GM18909 (cell line): ENCODE results near the gene IGF1.
"Not testable (repeated sequence)": the region's sequence is repeated elsewhere in the genome, so short reads cannot be mapped to it uniquely, and the experiment has no call there.

ENCODE experiments used
- ATAC-seq: cut with Tn5 transposase; IDR thresholded peaks from one replicate; pipeline ENCODE4 v1.9.1; 2021; ENCODE audit warnings: mild to moderate bottlenecking; ENCODE audit not compliant: unreplicated experiment, poor library complexity

IGF1 gene

GRCh38 chr12:102399653-102400052, 80.7 kb downstream of the IGF1 start:
- no peak for ATAC-seq

GRCh38 chr12:102396276-102396675, 84.1 kb downstream of the IGF1 start:
- no peak for ATAC-seq

DNA sequence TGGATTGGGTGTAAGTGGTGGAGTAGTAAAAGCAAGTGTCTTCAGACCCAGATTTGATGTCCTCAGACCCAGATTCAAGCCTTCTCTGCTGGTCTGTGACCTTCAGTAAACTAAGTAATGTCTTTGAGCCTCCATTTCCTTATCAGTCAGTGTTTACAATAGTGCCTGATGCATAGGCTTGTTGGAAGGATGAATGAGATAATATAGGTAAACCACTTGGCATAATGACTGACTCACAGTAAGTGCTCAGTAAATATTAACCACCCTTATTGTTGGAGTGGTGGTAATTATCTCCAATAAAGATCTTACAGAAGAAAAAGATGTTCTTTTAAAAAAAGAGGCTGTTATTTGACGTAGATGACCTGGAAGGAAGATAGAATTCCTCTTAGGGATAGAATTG, 86.2 kb downstream of the IGF1 start:
- ATAC-seq: no peak

DNA sequence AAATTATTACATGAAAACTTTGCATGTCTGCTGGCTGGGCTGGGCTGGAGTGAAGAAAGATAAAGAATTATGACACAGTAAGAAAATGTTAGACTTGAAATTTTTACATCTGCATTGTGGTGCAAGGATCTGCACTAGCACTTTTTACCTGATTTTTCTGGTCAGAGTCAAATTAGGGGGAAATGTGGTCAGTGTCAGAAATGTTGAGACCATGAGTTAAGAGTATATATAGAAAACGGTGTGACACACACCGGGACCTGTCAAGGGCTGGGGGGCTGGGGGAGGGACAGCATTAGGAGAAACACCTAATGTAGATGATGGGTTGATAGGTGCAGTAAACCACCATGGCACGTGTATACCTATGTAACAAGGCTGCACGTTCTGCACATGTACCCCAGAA, 90.3 kb downstream of the IGF1 start:
- ATAC-seq: no peak

GRCh38 chr12:102388469-102388868, 91.9 kb downstream of the IGF1 start:
- ATAC-seq: no peak

DNA sequence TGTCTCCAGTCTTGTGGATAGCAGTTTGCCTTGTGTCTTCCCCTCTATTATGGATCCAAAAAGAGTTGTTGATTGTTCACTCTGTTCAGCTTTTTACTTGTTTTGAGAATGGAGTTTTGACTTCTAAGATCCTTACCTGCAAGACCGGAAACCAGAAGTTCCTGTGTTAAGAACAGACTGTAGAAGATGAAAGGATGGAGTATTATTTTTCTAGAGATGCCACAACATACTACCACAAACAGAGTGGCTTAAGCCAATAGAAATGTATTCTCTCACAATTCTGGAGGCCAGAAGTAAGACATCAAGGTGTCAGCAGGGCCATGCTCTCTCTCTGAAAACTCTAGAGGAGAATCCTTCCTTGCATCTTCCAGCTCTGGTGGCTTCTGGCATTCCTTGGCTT, 95.0 kb downstream of the IGF1 start:
- no peak for ATAC-seq

- no peak for ATAC-seq
Observed at GRCh38 chr12:102379346-102380162, 100.8 kb downstream of the IGF1 start.

- ATAC-seq: no peak
Observed at GRCh38 chr12:102376781-102377180, 103.6 kb downstream of the IGF1 start.

GRCh38 chr12:102376181-102376747, 104.1 kb downstream of the IGF1 start:
- ATAC-seq: no peak

GRCh38 chr12:102374190-102374589, 106.2 kb downstream of the IGF1 start:
- no peak for ATAC-seq

DNA sequence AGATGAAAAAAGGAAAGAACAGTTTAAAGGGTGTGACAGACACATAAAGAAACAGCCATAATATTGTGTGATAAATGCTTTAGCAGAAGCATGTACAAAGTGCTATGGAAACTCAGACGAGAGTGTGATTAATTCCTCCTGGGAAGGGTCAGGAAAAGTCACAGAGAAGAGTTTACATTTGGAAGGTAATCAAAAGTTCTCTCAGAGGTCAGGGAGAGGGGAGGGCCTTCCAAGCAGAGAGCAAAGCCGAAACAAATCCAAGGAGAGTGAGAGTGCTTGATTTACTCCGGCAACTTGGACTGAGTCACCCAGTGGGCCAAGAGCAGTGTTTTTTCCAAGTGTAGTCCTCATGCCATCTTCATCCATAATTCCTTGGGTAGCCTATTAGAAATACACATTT, 108.3 kb downstream of the IGF1 start:
- no peak for ATAC-seq

- no peak for ATAC-seq
Observed at GRCh38 chr12:102371165-102371564, 109.2 kb downstream of the IGF1 start.

DNA sequence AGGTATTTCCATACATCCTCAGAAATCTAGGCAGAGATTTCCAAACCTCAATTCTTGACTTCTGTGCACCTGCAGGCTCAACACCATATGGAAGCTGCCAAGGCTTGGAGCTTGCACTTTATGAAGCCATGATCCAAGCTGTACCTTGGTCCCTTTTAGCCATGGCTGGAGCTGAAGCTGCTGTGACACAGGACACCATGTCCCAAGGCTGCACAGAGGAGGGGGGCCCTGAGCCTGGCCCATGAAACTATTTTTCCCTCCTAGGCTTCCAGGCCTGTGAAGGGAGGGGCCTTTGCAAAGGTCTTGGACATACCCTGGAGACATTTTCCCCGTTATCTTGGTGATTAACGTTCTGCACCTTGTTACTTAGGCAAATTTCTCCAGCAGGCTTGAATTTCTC, 110.5 kb downstream of the IGF1 start:
- no peak for ATAC-seq

- ATAC-seq: no peak
Observed at GRCh38 chr12:102365365-102365764, 115.0 kb downstream of the IGF1 start.

DNA sequence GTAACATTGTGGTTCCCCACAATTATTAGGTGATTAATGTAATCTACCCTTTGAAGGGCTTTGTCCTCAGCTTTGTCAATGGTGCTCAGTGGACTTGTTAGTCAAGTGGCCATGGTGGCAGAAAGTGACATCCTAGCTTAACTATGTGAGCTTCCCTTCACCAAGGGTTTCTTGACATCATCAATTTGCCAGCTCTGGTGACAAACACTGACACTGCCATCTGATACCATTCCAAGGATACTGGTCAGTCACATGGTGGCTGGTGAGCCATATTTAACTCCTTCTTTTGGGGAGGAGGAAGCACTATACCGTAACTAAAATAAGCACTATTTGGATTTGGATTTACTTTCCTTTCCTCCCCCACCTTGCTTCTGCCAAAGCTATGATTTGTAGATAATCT, 115.7 kb downstream of the IGF1 start:
- no peak for ATAC-seq

- no peak for ATAC-seq
Observed at GRCh38 chr12:102356690-102357089, 123.7 kb downstream of the IGF1 start.

DNA sequence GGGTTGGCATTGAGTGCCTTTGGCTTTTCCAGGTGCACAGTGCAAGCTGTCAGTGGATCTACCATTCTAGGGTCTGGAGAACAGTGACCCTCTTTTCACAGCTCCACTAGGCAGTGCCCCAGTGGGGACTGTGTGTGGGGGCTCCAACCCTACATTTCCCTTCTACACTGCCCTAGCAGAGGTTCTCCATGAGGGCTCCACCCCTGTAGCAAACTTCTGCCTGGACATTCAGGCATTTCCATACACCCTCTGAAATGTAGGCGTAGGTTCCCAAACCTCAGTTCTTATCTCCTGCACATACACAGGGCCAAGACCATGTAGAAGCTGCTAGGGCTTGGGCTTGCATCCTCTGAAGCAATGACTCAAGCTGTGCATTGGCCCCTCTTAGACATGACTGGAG, 126.1 kb downstream of the IGF1 start:
- not testable (repeated sequence) for ATAC-seq

DNA sequence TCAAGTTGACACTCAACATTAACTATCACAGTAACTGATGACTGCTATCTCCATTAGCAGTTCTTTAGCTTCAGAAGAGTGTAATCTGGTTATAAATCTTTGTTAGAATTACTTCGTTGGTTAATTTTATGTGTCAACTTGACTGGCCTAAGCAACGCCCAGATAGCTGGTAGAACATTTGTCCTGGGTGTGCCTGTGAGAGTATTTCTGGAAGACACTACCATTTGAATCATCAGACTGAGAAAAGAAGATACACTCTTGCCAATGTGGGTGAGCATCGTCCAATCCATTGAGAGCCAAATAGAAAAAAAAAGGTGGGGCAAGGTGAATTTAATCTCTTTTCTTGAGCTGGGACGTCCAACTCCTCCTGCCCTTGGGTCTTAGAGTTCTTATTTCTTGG, 129.0 kb downstream of the IGF1 start:
- ATAC-seq: no peak

DNA sequence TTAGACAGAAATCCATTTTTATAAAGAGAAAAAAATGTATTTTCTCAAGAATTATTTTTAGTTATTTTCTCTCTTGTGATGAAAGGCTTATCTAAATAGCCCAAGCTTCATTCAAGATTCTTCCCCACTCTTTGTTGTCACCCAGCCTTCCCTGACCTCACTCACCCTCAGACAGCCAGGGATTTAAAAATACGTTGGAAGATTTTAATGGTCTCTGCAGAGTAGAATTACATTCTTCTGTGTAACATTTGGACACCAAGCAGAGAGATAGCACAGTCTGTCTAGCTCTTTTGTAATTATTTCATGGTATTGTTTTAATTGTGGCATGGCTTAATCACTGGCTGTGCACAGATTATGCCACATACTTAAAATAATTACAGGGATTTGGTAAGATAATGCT, 130.3 kb downstream of the IGF1 start:
- no peak for ATAC-seq

- no peak for ATAC-seq
Observed at GRCh38 chr12:102349079-102349478, 131.3 kb downstream of the IGF1 start.

DNA sequence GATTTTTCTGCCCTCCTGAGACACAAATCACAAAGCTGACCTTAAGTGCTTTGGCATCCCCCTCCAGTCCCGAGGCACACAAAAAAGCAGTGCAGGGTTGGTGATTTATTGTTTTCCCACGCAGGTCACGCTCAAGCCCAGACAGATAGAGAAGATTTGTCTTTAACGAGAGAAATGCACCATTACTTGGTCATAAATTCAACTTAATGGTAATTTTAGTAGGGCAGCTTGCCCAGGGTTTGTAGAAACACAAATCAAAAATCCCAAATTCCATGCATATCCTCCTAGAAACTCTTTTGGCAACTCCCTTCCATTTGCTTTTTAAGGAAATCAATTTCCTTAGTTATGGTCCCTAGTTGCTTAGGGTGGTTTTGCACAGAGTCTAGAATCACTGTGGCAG, 132.6 kb downstream of the IGF1 start:
- no peak for ATAC-seq
